GM12878 (cell line): ENCODE data around the gene MBNL1.
A peak's percentile ranks its signal among the peaks of the same experiment; 100 is the strongest.

Source experiments
- EZH2 ChIP-seq: IDR thresholded peaks from 2 replicates; pipeline ENCODE4 v1.6.1; 2012; ENCODE audit warnings: low read depth, mild to moderate bottlenecking, control low read depth, inconsistent platforms, low read length, borderline replicate concordance; ENCODE audit not compliant: control insufficient read depth
- FOXM1 ChIP-seq: IDR thresholded peaks from 2 replicates; pipeline ENCODE4 v1.6.1; 2012; ENCODE audit warnings: low read depth, mild to moderate bottlenecking, inconsistent platforms, low read length, moderate library complexity
- JUND ChIP-seq: IDR thresholded peaks from 2 replicates; pipeline ENCODE4 v1.6.1; 2012; ENCODE audit warnings: low read depth, mild to moderate bottlenecking, low read length, improper control_type of control experiment, moderate library complexity
- SMAD5 ChIP-seq: IDR thresholded peaks from 2 replicates; pipeline ENCODE4 v1.6.1; 2016; ENCODE audit warnings: antibody characterized with exemption, low read depth
- SPI1 ChIP-seq: IDR thresholded peaks from 2 replicates; pipeline ENCODE4 v1.6.1; 2011; ENCODE audit warnings: low read depth, mild to moderate bottlenecking, low read length, moderate library complexity, borderline replicate concordance; ENCODE audit not compliant: insufficient read depth
- TARDBP ChIP-seq: IDR thresholded peaks from 2 replicates; pipeline ENCODE4 v1.6.1; 2016; ENCODE audit warnings: borderline replicate concordance
- YY1 ChIP-seq: IDR thresholded peaks from 2 replicates; pipeline ENCODE4 v1.6.1; 2011; ENCODE audit warnings: low read depth, mild to moderate bottlenecking, low read length
- TF ChIP-seq, protein P1 (sequence below), 3 experiments: IDR thresholded peaks in 2 of 3; conservative IDR thresholded peaks in 1 of 3; 2 replicates each; pipeline ENCODE4 v1.5.1; 2011; ENCODE audit warnings: low read depth in 3 of 3, low read length in 3 of 3, mild to moderate bottlenecking in 3 of 3, control low read depth in 2 of 3, moderate library complexity in 2 of 3, inconsistent platforms in 1 of 3, mixed read lengths in 1 of 3; ENCODE audit not compliant: control insufficient read depth in 2 of 3, insufficient read depth in 1 of 3; ENCODE audit errors: extremely low read depth in 1 of 3
- TF ChIP-seq, protein P2 (sequence below): IDR thresholded peaks from 2 replicates; pipeline ENCODE4 v1.6.1; 2011; ENCODE audit warnings: mild to moderate bottlenecking, low read depth, low read length, moderate library complexity; ENCODE audit not compliant: insufficient replicate concordance
- TF ChIP-seq, protein P3 (sequence below): IDR thresholded peaks from 2 replicates; pipeline ENCODE4 v1.6.1; 2012; ENCODE audit warnings: low read depth, low read length, improper control_type of control experiment
- TF ChIP-seq, protein P4 (sequence below): fragments of 450-650 bp; formaldehyde crosslinking; IDR thresholded peaks from 2 replicates; pipeline ENCODE4 v1.4.0; 2022; ENCODE audit warnings: mild to moderate bottlenecking, moderate library complexity
- TF ChIP-seq, protein P5 (sequence below): fragments of 450-650 bp; IDR thresholded peaks from 2 replicates; pipeline ENCODE4 v1.6.1; 2017; ENCODE audit warnings: borderline replicate concordance

DNA sequence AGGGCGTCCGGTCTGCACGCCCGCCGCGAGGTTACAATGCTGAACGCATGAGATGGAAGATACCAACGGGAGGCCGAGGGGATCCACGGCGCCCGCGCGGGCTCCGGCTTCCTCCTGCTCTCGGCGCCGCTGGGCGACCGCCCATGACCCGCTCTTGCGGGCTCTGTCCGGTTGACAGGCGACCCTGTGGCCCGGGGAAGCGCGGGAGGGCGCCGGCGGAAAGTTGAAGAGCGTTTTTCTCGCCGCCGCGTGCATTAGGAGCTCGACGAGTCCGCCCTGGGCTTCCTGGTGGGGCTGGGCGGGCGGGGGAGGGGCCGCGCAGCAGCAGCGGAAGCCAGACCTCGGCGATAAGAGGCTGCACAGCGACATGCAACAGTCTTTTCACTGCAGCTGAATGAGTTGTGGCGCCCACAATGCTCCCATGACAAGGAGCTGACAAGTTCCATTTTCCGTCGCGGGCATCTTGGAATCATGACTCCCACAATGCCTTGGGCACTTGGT lies at the start of gene MBNL1:
- TF ChIP-seq, protein P1, sequence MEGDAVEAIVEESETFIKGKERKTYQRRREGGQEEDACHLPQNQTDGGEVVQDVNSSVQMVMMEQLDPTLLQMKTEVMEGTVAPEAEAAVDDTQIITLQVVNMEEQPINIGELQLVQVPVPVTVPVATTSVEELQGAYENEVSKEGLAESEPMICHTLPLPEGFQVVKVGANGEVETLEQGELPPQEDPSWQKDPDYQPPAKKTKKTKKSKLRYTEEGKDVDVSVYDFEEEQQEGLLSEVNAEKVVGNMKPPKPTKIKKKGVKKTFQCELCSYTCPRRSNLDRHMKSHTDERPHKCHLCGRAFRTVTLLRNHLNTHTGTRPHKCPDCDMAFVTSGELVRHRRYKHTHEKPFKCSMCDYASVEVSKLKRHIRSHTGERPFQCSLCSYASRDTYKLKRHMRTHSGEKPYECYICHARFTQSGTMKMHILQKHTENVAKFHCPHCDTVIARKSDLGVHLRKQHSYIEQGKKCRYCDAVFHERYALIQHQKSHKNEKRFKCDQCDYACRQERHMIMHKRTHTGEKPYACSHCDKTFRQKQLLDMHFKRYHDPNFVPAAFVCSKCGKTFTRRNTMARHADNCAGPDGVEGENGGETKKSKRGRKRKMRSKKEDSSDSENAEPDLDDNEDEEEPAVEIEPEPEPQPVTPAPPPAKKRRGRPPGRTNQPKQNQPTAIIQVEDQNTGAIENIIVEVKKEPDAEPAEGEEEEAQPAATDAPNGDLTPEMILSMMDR (IDR thresholded peaks at IDR 0.05 in 2 of 3, conservative IDR thresholded peaks at IDR 0.05 in 1 of 3; ENCODE audit: control insufficient read depth in 2 of 3, extremely low read depth in 1 of 3, insufficient read depth in 1 of 3, low read depth in 3 of 3, low read length in 3 of 3): no peak
- TF ChIP-seq, protein P2, sequence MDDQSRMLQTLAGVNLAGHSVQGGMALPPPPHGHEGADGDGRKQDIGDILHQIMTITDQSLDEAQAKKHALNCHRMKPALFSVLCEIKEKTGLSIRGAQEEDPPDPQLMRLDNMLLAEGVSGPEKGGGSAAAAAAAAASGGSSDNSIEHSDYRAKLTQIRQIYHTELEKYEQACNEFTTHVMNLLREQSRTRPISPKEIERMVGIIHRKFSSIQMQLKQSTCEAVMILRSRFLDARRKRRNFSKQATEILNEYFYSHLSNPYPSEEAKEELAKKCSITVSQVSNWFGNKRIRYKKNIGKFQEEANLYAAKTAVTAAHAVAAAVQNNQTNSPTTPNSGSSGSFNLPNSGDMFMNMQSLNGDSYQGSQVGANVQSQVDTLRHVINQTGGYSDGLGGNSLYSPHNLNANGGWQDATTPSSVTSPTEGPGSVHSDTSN: no peak
- no peak for TF ChIP-seq EZH2
- peak; percentile 92 for TF ChIP-seq JUND
- TF ChIP-seq SMAD5: peak; percentile 81
- TF ChIP-seq, protein P3, sequence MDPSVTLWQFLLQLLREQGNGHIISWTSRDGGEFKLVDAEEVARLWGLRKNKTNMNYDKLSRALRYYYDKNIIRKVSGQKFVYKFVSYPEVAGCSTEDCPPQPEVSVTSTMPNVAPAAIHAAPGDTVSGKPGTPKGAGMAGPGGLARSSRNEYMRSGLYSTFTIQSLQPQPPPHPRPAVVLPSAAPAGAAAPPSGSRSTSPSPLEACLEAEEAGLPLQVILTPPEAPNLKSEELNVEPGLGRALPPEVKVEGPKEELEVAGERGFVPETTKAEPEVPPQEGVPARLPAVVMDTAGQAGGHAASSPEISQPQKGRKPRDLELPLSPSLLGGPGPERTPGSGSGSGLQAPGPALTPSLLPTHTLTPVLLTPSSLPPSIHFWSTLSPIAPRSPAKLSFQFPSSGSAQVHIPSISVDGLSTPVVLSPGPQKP: no peak
- no peak for TF ChIP-seq TARDBP
- no peak for TF ChIP-seq SPI1
- TF ChIP-seq, protein P4, sequence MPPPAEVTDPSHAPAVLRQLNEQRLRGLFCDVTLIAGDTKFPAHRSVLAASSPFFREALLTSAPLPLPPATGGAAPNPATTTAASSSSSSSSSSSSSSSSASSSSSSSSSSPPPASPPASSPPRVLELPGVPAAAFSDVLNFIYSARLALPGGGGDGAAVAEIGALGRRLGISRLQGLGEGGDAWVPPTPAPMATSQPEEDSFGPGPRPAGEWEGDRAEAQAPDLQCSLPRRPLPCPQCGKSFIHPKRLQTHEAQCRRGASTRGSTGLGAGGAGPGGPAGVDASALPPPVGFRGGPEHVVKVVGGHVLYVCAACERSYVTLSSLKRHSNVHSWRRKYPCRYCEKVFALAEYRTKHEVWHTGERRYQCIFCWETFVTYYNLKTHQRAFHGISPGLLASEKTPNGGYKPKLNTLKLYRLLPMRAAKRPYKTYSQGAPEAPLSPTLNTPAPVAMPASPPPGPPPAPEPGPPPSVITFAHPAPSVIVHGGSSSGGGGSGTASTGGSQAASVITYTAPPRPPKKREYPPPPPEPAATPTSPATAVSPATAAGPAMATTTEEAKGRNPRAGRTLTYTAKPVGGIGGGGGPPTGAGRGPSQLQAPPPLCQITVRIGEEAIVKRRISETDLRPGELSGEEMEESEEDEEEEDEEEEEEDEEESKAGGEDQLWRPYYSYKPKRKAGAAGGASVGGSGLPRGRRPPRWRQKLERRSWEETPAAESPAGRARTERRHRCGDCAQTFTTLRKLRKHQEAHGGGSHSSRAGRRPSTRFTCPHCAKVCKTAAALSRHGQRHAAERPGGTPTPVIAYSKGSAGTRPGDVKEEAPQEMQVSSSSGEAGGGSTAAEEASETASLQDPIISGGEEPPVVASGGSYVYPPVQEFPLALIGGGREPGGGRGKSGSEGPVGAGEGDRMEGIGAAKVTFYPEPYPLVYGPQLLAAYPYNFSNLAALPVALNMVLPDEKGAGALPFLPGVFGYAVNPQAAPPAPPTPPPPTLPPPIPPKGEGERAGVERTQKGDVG (CRISPR knock-in tag): no peak
- TF ChIP-seq FOXM1: no peak; the same call in 1 of the 2 replicates
- TF ChIP-seq YY1: no peak
- TF ChIP-seq, protein P5, sequence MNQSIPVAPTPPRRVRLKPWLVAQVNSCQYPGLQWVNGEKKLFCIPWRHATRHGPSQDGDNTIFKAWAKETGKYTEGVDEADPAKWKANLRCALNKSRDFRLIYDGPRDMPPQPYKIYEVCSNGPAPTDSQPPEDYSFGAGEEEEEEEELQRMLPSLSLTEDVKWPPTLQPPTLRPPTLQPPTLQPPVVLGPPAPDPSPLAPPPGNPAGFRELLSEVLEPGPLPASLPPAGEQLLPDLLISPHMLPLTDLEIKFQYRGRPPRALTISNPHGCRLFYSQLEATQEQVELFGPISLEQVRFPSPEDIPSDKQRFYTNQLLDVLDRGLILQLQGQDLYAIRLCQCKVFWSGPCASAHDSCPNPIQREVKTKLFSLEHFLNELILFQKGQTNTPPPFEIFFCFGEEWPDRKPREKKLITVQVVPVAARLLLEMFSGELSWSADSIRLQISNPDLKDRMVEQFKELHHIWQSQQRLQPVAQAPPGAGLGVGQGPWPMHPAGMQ: no peak
